T-helper 2 cell (primary cell): ENCODE data around the gene DOCK3.
"Not testable (repeated sequence)": the region's sequence is repeated elsewhere in the genome, so short reads cannot be mapped to it uniquely, and the experiment has no call there.

ENCODE experiments used
- DNase-seq, 5 experiments: peaks; one replicate each; pipeline versions ENCODE4 v3.0.0 to v3.0.0-alpha.2; 2012 to 2022

Gene DOCK3

GRCh38 chr3:50652709-50653108, 22.0 kb upstream of the DOCK3 start:
- peak in 4 of 5 experiments; percentile 24 to 61 (median 35) for DNase-seq

DNA sequence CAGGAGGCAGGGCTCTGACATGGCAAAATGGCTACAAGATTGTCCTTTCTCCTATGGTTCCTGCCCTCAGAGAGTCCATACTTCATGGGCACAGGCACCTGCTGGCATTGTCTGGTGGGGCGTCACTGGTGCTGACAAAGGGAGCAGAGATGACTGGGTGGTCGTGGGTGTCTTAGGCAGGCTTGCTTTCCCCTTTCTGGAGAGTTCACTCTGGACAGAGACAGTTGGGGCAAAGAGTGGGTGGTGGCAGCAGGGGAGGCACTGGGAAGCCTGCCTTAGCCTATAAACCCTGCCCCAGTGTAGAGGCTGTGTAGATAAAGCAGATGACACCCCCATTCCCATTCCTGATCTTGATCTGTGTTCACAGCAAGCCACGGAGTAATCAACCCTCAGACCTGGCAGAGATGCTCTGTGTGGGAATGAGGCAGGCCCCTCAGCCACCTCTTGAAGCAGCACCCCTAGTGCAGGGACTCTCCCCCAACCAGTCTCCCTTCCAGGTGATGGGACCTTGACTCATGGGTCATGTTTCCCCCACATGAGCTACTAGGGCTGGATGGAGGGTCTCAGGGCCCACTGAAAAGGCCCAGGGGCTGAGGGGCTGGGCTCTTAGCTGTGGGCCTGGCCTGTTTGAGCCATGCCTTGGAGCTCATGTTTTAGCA, 20.7 kb upstream of the DOCK3 start:
- no peak for DNase-seq

DNA sequence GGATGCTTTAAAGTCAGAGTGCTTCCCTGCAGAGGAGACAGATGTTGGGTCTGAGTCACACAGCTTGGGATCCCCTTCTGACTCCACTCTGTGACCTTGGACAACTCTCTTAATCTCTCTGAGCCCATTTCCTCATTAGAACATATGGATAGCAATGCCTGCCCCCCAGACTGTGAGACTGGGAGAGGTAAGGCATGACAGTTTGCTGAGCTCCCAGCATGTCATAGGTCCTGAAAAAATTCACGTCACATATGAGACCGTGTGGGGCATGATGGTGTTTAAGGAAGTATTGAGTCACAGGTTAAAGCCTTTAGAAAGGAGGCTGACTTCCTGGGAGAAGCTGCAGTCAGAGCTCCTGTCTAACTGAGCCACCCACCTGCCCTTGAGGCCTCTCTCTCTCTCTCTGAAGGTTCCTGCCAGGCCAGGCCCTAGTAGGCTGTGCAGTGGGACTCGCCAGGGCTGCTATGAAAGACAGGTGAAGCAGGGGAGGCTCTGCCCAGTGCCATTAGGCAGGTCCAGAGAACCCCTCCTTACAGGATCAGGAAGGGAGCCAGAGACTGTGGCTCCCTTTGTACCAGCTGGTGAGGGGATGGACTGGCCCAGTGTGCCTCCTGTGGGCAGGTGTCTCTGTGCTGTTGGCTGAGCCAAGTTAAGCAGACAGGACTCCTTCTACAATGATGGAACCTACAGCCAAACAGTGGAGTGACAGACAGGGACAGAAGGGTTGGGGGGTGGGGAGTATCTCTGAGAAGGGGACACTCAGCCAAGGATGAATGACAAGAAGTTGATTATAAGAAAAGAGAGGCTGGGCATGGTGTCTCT, 19.5 kb upstream of the DOCK3 start:
- no peak for DNase-seq

GRCh38 chr3:50656417-50657195, 18.1 kb upstream of the DOCK3 start:
- DNase-seq, result no peak

GRCh38 chr3:50657407-50657806, 17.3 kb upstream of the DOCK3 start:
- DNase-seq, result no peak

DNA sequence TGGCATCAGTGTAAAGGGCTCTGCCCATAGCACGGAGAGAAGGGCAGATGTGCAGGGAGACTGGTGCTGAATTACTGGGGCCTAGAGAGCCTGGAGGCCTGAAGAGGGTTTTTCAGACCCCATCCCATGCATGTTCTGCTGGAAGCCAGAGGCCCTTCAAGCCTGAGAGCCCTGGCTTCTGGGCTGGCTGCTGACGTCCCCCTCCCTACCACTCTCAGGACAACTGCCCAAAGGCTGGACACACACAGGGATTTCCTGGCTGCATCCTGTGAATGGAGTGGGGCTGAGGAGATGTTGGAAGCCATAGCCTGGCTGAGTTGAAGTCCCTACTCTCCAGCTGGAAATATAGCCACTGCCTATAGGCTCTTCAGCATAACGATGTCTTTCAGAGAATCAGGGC, 16.9 kb upstream of the DOCK3 start:
- DNase-seq, result no peak

DNA sequence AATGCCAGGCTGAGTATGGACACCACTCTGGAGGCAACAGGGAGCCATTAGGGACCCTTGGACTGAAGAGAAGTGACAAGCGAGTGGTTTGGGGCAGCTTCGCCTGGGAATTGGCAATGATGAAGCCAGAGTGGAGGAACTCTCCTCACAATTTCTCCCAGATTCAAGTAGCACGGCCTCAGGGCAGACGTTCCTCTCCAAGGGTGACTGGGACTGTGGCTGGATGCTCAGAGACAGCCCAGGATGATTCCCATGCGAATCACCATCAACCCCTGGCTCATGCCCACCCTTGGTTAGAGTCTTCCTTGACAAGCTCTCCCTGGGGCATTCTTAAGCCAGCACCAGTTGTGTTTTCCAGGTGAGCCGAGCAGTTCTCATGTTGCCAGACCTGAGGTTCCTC, 16.3 kb upstream of the DOCK3 start:
- no peak for DNase-seq

GRCh38 chr3:50658831-50659230, 15.9 kb upstream of the DOCK3 start:
- no peak for DNase-seq

- DNase-seq, result no peak
Measured at GRCh38 chr3:50660386-50660785, 14.3 kb upstream of the DOCK3 start.

DNA sequence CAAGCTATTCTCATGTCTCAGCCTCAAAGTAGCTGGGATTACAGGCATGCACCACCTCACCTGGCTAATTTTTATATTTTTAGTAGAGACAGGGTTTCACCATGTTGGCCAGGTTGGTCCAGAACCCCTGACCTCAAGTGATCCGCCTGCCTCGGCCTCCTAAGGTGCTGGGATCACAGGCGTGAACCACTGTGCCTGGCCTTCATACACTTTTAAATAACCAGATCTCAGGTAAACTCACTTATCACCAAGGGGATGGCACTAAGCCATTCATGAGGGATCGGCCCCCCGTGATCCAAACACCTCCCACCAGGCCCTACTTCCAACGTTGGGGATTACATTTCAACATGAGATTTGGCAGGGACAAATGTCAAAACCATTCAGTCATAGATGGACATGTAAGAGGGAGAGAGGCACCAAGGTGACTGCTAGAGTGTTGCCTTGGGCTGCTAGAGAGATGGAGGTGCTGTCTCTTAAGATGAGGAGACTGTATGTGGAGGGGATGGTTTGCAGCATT, 13.3 kb upstream of the DOCK3 start:
- DNase-seq, result no peak

- DNase-seq, result no peak
Measured at GRCh38 chr3:50662408-50662807, 12.3 kb upstream of the DOCK3 start.

DNA sequence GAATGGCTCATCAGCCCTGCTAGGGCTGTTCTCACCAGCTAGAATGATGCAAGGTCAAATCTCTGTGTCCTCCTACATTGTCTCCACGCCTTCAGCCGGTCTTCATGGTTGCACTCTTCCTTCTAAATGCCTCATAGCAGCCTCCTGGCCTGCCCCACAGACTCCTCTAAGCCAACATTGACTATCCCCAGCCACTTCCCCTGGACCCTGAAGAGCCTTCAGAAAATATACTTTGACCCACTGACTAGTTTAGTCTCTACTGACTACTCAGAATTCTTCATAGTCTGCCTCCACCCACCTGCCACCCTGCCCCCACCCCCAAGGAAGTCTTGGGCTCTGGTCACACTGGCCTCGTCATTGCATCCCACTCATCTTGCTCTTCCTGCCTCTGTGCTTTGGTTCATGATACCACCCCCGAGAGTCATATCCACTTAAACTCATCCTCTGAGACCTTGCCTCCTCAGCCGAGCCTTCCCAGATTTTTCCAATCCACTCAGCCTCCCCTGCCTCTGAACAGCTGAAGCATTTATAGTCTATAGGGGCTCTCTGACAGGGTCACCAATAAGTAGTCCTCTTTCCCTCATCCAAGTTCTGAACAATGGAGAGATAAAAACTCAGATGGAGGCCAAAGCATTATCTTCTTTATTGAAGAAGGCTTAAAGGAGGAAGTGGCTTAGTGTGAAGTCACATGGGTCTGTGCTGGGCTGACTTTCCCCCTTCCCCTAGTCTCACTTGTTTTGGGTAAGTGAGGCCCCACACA, 9.5 kb upstream of the DOCK3 start:
- no peak for DNase-seq

- not testable (repeated sequence) for DNase-seq
Measured at GRCh38 chr3:50665841-50666115, 8.9 kb upstream of the DOCK3 start.

DNA sequence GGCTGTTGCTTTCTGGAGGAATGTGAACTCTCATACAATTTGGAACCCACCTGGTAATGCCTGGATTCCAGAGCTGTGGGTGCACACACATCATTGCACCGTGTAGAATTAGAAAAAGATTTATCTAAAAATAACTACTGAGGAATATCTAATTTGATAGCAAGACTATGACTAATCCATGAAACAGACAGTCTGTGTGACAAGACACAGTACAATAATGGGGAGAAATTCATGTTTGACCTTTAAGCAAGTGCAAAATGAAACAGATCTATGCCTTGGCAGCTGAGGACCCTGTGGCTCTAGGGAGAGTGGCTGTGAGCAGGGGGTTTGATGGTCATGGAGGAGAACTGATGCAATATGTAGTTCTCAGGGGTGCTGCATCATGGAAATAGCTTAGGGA, 7.9 kb upstream of the DOCK3 start:
- no peak for DNase-seq

GRCh38 chr3:50671331-50671730, 3.4 kb upstream of the DOCK3 start:
- DNase-seq, result no peak

- no peak for DNase-seq
Measured at GRCh38 chr3:50672656-50673055, 2.1 kb upstream of the DOCK3 start.

GRCh38 chr3:50673931-50674330, 796 bp upstream of the DOCK3 start:
- no peak for DNase-seq

DNA sequence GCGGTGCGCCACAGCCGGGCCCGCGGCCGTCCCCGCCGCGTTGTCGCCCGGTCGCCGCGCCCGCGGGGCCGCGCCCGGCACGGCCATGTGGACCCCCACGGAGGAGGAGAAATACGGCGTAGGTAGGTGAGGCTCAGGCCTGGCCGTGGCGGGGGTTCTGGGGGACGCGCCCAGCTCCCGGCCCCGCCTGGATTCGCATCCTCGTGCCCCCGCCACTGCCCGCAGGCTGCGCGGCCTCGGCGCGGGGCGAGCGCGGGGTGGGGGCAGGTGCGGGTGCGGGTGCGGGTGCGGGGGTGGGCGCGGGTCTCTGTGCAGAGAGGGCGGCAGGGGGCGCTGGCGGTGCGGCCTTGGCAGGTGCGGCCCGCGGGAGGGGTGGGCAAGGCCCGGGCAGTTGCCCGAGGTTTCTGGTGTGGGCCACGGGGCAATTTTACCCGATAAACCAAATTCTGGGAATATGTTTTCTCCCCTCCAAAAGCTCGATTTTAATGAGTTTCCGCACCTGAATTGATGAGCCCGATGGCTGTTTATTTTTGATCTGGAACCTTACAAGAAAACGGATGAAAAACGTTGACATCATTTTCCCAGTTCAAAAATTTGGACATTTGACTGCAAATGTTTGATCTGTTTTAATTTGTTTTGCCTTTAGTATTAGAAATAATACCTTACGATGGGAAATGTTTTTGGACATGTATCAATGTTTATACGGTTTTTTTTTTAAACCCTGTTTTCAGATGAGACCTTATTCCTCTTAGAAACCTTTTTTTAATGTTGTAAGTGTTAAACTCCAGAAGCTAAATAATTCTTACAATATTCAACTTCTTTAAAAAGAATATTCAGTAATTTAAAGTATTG, 678 bp downstream of the DOCK3 start:
- peak in 4 of 5 experiments; percentile 21 to 50 (median 33) for DNase-seq

DNA sequence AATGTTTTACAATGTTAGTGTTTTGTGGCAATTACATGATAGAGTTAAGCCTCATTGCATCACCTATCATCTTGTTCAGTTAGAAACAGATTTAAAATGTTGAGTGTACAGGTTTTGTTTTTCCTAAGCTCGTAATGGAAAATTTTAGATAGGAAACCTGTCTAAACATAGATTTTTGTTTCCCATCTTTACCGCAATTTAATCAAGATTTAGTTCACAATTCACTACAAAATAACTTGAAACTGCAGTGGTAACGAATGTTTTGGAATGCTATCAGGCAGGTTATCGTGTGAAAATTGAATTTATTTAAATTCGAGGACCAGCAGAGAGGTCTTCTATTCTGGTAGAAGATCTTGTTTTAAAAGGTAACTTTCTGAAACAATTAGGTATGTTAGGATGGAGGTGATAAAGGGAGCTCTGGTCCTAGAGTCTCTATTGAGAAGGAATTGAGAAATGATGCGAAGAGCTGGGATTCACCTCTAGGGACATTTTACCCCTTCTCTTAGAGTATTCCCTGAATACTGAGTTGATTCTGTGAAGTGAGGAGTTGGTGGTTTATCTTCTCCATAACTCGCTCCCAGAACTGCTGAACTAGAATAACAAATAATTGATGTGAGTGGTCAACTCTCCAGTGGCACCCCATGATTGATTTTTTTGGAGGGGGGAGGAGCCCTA, 1.4 kb downstream of the DOCK3 start:
- no peak for DNase-seq

DNA sequence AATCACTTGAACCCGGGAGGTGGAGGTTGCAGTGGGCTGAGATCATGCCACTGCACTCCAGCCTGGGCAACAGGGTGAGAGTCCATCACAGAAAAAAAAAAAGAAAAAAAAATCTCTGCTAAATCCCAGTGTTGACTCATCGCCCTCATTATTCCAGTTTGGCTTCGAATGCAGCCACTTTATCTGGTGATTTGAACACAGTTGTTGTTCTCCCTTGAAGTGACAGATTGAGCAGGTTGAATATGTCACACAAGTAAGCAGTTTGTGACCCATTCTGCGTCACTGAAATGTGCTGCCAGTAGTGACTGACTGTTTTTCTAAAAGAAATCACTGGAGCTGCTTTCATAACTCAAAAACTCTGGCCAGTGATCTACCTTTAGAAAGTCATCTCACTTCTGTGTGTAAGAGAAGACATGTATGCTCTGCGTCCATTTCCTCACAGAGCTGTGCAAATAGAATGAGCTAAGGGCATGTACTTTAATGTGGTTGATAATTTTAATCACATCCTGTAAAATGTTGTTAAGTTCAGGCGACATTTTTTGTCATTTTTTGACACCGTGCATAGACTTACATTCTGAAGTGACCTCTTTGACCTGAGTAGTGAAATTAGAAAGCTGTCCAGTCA, 12.5 kb downstream of the DOCK3 start:
- no peak for DNase-seq

DNA sequence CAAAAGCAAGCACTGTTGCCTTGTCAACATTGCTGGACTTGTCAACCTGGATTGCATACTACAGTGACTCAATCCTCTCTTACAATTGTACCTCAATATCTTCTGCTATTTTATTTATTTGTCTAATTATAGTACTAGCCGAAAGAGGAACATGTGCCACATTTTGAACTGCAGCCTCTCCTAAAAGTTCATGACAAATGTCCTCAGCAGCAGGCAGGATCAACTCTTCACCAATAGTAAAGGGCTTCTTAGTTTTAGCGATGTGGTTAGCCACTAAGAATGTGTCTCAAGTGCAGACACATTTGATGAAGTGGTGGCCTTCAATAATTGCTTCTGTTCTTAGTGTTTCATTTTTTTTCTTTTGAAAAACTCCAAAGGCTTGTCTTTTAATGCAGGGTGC, 13.2 kb downstream of the DOCK3 start:
- DNase-seq, result no peak
